Measurements from ENCODE around the gene FOXA3.

FOXA3 gene

GRCh38 chr19:45882652-45883585, 18.8 kb downstream of the FOXA3 start:
- CTCF ChIA-PET, result interaction anchor here (0.7 to 8.7 kb wide), 20 partner anchors 9 to 149 kb away, joined by 3 to 152 read pairs (median 4); partner anchors contain the start of genes CCDC61, FOXA3, MYPOP and NOVA2
- peak; percentile 87 for DNase-seq (ENCODE audit: extremely low spot score)
- POLR2A ChIA-PET, result interaction anchor here (0.6 to 1.4 kb wide), 2 partner anchors 18 to 136 kb away, joined by 3 to 14 read pairs; partner anchors contain the start of gene FOXA3
- TF ChIP-seq CTCF (IDR thresholded peaks at IDR 0.05; ENCODE audit: control extremely low read depth, extremely low read depth, low read depth, missing control alignments), result peak; percentile 100

GRCh38 chr19:45883586-45883880, 19.4 kb downstream of the FOXA3 start:
- ChIA-PET POLR2A (no interaction called here), CTCF (interaction anchor here (0.6 to 8.7 kb wide), 7 partner anchors 9 to 114 kb away, joined by 3 to 152 read pairs (median 5); partner anchors contain the start of genes FOXA3, NOVA2, SIX5 and SYMPK)
- no peak for TF ChIP-seq CTCF (IDR thresholded peaks at IDR 0.05; ENCODE audit: control extremely low read depth, extremely low read depth, low read depth, missing control alignments)
- no peak for DNase-seq (ENCODE audit: extremely low spot score)

GRCh38 chr19:45883881-45884681, 20.0 kb downstream of the FOXA3 start:
- TF ChIP-seq CTCF (IDR thresholded peaks at IDR 0.05; ENCODE audit: control extremely low read depth, extremely low read depth, low read depth, missing control alignments), result no peak
- DNase-seq (ENCODE audit: extremely low spot score), result no peak
- CTCF ChIA-PET, result interaction anchor here (0.6 to 8.7 kb wide), 8 partner anchors 8 to 114 kb away, joined by 3 to 152 read pairs (median 10); partner anchors contain the start of genes FOXA3, NOVA2, SIX5 and SYMPK
- POLR2A ChIA-PET, result interaction anchor here (2.4 kb wide), 1 partner anchor 20 kb away, joined by 19 read pairs; the partner anchor contains the start of genes FOXA3 and SYMPK

- TF ChIP-seq CTCF (IDR thresholded peaks at IDR 0.05; ENCODE audit: control extremely low read depth, extremely low read depth, low read depth, missing control alignments), result no peak
- CTCF ChIA-PET, result interaction anchor here (1.3 to 8.7 kb wide), 3 partner anchors 16 to 68 kb away, joined by 5 to 152 read pairs (median 15); partner anchors contain the start of genes FOXA3 and SYMPK
- POLR2A ChIA-PET, result interaction anchor here (2.4 kb wide), 1 partner anchor 21 kb away, joined by 19 read pairs; the partner anchor contains the start of genes FOXA3 and SYMPK
- DNase-seq (ENCODE audit: extremely low spot score), result peak; percentile 46
Measured at GRCh38 chr19:45884682-45885555, 20.8 kb downstream of the FOXA3 start.

- POLR2A ChIA-PET, result interaction anchor here (0.6 to 2.4 kb wide), 3 partner anchors 22 to 192 kb away, joined by 4 to 19 read pairs (median 5); partner anchors contain the start of genes FOXA3, SIX5 and SYMPK
- CTCF ChIA-PET, result interaction anchor here (1.3 to 8.7 kb wide), 3 partner anchors 15 to 68 kb away, joined by 5 to 152 read pairs (median 15); partner anchors contain the start of genes FOXA3 and SYMPK
- DNase-seq (ENCODE audit: extremely low spot score), result peak; percentile 88
- peak; percentile 19 for TF ChIP-seq CTCF (IDR thresholded peaks at IDR 0.05; ENCODE audit: control extremely low read depth, extremely low read depth, low read depth, missing control alignments)
Measured at GRCh38 chr19:45885556-45886426, 21.7 kb downstream of the FOXA3 start, which contains the start of gene IRF2BP1. IRF2BP1 (minus strand) TSS chr19:45886141; CDS start chr19:45885774, 367 bp downstream.

All from GM10248 (cell line).